Measurements from ENCODE around the gene LORICRIN.

Gene LORICRIN

DNA sequence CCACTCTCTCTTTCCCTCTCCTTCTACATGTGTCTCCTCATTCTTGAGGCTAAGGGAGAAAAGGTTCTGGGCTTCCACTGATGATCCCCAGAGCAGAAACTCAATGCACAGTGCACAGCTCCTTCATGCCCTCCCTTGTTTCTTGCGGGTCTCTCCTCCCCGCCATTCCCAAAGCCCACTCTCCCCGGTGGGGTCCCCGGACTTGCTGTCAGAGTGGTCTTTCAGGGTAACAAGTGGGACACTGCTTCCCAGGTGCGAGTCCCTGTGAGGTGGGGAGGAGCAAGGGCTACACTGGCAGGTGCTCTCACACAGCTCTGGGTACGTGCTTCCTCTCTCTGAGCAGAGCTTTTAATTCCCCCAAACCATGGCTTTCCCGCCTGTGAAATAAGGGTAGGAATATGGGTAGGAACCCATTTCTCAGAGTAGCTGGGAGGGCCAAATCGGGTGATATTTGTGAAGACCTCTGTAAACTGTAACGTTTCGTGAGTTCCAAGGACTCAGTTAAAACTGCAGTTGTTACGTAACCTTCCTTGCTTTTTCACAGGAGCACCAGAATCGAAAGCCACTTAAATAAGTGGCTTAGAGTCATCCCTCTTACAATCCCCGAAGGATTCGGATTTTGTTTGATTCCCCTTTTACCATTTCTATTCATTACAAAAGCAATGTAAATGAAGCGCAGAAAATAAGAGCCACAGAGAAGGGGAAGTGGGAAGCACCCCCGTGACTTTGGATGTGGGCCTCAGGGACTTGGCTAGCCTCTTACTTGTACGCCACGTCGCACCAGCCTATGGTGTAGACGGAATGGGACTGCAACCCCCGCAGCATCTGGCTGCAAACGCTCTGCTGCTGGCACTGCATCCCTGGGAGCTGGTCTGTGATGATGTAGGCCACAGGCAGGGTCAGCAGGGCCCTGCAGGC is 47.1 kb downstream of the LORICRIN start:
- no peak for DNase-seq (ENCODE audit: low spot score)

DNA sequence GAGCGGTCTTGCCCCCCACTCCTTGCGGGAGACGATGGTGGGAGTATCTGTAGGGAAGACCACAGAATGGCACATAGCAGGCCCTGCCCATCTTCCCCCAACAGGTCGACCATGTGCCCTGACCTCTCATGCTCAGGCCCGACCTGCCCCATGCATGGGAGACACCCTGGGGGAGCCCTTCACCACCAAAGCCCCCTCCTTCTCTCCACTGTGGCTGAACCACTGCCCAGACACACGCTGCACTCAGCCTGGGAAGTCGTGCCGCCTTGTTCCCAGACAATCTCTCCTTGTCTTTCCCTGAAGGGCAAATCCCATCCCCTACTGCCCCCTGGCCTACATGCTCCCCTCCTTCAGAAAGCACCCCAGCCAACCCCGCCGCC is 47.7 kb downstream of the LORICRIN start:
- no peak for DNase-seq (ENCODE audit: low spot score)

DNA sequence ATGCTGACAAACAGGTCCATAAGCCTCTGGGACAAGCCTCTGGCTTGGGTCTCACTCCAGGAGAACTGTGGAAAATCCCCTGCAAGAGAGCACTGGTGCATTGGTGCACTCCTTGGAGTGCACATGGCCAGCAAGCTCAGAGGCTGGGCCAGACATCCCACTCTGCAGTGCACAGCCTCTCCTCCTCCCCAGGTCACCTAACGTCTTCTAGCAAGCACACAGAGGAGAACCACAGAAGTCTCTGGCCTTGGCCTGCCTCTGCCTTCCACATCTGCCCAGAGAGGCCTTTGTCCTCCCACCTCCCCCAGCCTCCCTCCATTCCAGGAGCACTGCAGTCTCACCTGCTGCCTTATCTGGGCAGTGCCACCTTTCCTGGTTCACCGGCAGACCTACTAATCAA is 49.1 kb downstream of the LORICRIN start:
- DNase-seq (ENCODE audit: low spot score) = no peak

DNA sequence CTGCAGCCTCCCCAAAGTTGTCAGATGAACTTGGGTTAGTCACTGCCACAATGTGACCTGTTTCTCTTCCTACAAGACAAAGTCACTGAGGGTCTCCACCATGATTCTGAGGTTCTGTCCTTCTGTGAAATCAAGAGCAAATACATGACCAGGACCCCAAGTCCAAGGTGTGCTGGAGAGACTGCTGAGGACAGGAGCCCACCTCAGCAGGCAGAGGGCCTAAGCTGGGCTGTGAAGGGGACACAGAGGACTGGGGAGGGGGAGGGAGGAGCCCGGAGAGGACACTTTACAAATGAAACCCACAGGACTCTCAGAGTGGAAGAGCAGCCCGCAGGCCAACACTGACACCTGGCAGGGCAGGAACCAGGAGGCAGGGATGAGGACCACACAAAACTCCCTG is 50.0 kb downstream of the LORICRIN start:
- no peak for DNase-seq (ENCODE audit: low spot score)

DNA sequence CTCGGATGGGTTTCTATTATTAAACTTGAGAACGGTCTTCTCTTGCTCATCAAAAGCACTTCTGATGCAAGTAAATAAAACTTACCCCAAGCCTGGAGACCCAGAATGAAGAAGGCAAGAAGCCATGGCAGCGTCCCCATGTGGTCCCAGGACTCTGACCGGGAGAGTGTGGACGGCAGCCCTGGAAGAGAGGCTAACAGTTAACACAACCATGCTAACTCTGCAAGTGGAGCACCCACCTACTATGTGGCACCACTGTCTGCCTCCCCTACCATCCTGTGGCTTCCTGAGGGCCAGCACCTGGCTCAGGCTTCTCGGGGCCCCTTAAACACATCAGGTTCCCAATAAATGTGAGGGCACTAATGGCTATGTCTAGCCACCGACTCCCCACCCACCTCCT is 51.0 kb downstream of the LORICRIN start:
- no peak for DNase-seq (ENCODE audit: low spot score)
